Measurements from ENCODE around the gene SHROOM2. TPM values are rescaled to one million over a fixed set of nuclear protein-coding genes. Genes with fewer than 3 reads are reported as not detected.
"Not testable (repeated sequence)": the region's sequence is repeated elsewhere in the genome, so short reads cannot be mapped to it uniquely, and the experiment has no call there.

Gene SHROOM2
- total RNA-seq, 4 donors from 2014 or later: 0.05 to 0.36 (median 0.26) TPM

DNA sequence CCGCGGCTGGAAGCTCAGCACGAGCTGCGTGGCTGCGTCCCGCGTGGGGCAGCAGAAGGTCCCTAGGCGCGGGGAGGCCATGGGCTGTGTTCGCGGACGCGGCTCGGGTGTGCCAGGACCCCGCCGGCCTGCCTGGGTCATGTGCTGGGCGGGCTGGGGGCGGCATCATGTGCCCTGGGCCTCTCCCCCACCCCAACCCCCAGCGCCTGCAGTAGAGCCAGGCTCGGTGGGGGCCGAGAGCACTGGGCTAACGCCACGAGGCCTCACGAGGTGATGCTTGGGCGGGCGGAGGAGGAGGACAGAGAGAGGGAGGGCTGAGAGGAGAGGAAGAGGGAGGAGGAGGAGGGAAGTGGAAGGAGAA, 20.5 kb upstream of the SHROOM2 start, which contains the start of gene GPR143:
Gene GPR143, minus strand, starts transcription at position 111 of the 361 bp plus-strand sequence. Its CDS starts 30 bp downstream, at position 81.
- DNase-seq: no peak
- no peaks in the 10 kb centered on the region for H3K9me3 ChIP-seq
- TF ChIP-seq POLR2A (IDR thresholded peaks at IDR 0.05): no peak
- TF ChIP-seq, protein P1, sequence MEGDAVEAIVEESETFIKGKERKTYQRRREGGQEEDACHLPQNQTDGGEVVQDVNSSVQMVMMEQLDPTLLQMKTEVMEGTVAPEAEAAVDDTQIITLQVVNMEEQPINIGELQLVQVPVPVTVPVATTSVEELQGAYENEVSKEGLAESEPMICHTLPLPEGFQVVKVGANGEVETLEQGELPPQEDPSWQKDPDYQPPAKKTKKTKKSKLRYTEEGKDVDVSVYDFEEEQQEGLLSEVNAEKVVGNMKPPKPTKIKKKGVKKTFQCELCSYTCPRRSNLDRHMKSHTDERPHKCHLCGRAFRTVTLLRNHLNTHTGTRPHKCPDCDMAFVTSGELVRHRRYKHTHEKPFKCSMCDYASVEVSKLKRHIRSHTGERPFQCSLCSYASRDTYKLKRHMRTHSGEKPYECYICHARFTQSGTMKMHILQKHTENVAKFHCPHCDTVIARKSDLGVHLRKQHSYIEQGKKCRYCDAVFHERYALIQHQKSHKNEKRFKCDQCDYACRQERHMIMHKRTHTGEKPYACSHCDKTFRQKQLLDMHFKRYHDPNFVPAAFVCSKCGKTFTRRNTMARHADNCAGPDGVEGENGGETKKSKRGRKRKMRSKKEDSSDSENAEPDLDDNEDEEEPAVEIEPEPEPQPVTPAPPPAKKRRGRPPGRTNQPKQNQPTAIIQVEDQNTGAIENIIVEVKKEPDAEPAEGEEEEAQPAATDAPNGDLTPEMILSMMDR (IDR thresholded peaks at IDR 0.05 in 4 of 5, conservative IDR thresholded peaks at IDR 0.05 in 1 of 5): no peak
- intact Hi-C loops (cut with DNase I; ENCODE audit: low total_unique reads): no loop called here
- in situ Hi-C loops (cut with MboI; ENCODE audit: low sequenced_read_pairs in 4 of 4): no loop called here
- H3K27me3 ChIP-seq: peaks cover 0 to 12% (median 0%) of the 10 kb centered on the region in 3 donors
- H3K4me3 ChIP-seq: no peak within 1 kb of the TSS
- no peak for ATAC-seq
- no peaks in the 10 kb centered on the region for H3K4me1 ChIP-seq
- H3K27ac ChIP-seq: no peak within 1 kb of the TSS
- H3K36me3 ChIP-seq: no peaks in the 10 kb centered on the region

DNA sequence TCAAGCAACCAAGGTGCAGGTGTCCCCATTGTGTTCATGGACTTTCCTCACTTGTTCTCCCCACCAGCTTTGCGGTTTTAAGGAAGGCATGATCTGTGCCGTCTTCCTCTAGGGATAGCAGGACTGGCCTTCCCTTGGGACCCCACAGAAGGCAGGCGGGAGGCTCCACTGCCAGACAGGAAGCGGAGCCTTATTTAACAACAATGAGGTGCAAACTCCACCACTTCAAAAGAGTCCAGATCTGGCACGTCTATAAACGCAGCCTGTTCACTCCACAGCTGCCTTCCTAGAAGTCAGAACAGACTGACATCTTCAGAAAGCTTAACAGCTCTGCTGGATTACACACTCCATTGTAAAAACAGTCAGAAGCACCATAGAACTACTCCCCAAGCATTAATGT, 18.9 kb upstream of the SHROOM2 start:
- ATAC-seq (no peak), DNase-seq (no peak)
- Histone ChIP-seq H3K27ac (no peak overlapping the region), H3K36me3 (no peaks in the 10 kb centered on the region), H3K4me3 (no peak overlapping the region), H3K9me3 (no peaks in the 10 kb centered on the region), H3K4me1 (no peaks in the 10 kb centered on the region), H3K27me3 (peaks cover 0 to 12% (median 0%) of the 10 kb centered on the region in 3 donors)
- in situ Hi-C loops (cut with MboI; ENCODE audit: low sequenced_read_pairs in 4 of 4): no loop called here
- no peak for TF ChIP-seq POLR2A (IDR thresholded peaks at IDR 0.05)
- TF ChIP-seq, protein P1 (IDR thresholded peaks at IDR 0.05 in 4 of 5, conservative IDR thresholded peaks at IDR 0.05 in 1 of 5): no peak
- intact Hi-C loops (cut with DNase I; ENCODE audit: low total_unique reads): no loop called here

DNA sequence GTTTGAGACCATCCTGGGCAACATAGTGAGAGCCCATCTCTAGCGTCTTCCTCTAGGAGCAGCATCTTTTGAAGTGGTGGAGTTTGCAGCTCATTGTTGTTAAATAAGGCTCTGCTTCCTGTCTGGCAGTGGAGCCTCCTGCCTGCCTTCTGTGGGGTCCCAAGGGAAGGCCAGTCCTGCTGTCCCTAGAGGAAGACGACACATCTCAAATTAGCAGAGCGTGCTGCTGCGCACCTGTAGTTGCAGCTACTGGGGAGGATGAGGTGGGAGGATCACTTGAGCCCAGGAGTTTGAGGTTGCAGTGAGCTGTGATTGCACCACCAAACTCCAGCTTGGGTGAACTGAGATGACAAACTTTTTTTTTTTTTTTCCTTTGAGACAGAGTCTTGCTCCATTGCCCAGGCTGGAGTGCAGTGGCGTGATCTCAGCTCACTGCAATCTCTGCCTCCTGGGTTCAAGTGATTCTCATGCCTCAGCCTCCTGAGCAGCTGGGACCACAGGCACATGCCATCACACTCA, 17.8 kb upstream of the SHROOM2 start:
- peaks cover 0 to 12% (median 0%) of the 10 kb centered on the region in 3 donors for H3K27me3 ChIP-seq
- intact Hi-C loops (cut with DNase I; ENCODE audit: low total_unique reads); H3K4me3 ChIP-seq; H3K27ac ChIP-seq; H3K36me3 ChIP-seq; DNase-seq; H3K9me3 ChIP-seq; ATAC-seq; in situ Hi-C loops (cut with MboI; ENCODE audit: low sequenced_read_pairs in 4 of 4); H3K4me1 ChIP-seq: not testable (repeated sequence)

DNA sequence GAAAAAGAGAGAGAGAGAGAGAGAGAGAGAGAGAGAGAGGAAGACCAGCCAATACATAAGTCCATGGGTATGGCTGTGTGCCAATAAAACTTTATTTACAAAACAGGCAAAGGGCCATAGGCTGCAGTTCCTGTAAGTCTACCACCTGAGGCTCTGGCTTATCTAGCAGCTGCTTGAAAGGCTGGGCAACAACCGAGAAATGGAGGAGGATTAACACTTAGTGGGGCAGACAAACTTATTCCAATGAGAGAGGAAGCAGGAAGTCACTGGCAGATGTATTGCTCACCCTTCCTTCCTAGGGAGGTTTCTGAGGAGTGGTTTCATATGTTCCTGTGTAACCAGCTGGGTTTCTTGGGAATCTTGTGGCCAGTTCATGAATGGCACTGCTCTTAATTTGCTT, 15.9 kb upstream of the SHROOM2 start:
- no peak for TF ChIP-seq POLR2A (IDR thresholded peaks at IDR 0.05)
- TF ChIP-seq, protein P1 (IDR thresholded peaks at IDR 0.05 in 4 of 5, conservative IDR thresholded peaks at IDR 0.05 in 1 of 5): no peak
- no peak for ATAC-seq
- intact Hi-C loops (cut with DNase I; ENCODE audit: low total_unique reads): no loop called here

DNA sequence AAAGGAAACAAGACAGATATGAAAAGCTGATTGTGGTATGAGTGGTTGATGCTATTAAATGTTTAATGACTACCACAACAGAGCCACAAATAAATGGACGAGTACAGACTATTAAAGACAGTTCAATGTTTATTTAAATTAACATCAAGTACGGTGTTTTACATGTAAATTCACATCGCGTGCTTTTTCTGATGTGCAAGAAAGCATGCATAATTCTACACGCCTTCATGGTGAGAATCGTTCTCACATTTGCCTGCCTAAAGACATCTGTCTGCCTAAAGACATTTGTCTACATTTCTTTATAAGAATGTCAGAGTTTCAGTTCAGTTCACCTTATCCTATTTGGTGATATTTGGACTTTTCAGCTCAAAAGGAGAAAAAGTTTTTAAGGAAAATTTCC, 13.3 kb upstream of the SHROOM2 start:
- H3K27ac ChIP-seq: no peak overlapping the region
- intact Hi-C loops (cut with DNase I; ENCODE audit: low total_unique reads): no loop called here
- H3K4me3 ChIP-seq: no peak overlapping the region
- no peak for DNase-seq
- TF ChIP-seq POLR2A (IDR thresholded peaks at IDR 0.05): no peak
- no peaks in the 10 kb centered on the region for H3K36me3 ChIP-seq
- in situ Hi-C loops (cut with MboI; ENCODE audit: low sequenced_read_pairs in 4 of 4): no loop called here
- no peak for ATAC-seq
- no peaks in the 10 kb centered on the region for H3K9me3 ChIP-seq
- no peaks in the 10 kb centered on the region for H3K4me1 ChIP-seq
- no peaks in the 10 kb centered on the region for H3K27me3 ChIP-seq

More for the DNA sequence above, 15.9 kb upstream of the SHROOM2 start:
- Histone ChIP-seq H3K4me3 (no peak overlapping the region), H3K4me1 (no peaks in the 10 kb centered on the region), H3K27ac (no peak overlapping the region), H3K9me3 (no peaks in the 10 kb centered on the region), H3K27me3 (peaks cover 0 to 4% (median 0%) of the 10 kb centered on the region in 3 donors), H3K36me3 (no peaks in the 10 kb centered on the region)
- no peak for DNase-seq
- in situ Hi-C loops (cut with MboI; ENCODE audit: low sequenced_read_pairs in 4 of 4): no loop called here

DNA sequence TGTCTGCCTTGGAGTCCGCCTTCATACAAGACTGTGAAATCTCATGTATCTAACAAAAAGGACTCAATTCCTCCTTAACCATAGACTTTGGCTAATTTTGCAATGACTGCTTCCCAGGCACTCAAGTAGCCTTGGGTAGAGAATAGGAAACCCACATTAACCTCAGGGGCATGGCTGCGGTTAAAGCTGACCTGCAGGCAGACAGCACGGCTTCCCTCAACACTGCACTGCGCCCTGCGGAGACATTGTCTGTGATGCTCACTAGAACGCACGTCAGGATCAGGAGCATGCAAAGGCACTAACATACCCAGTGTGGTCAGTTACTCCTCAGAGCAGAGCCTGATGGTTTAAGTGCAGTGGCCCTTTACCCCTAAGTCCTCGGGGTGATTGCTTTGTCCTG, 10.3 kb upstream of the SHROOM2 start:
- intact Hi-C loops (cut with DNase I; ENCODE audit: low total_unique reads): no loop called here
- H3K4me3 ChIP-seq: no peak overlapping the region
- H3K36me3 ChIP-seq: no peaks in the 10 kb centered on the region
- no peaks in the 10 kb centered on the region for H3K4me1 ChIP-seq
- in situ Hi-C loops (cut with MboI; ENCODE audit: low sequenced_read_pairs in 4 of 4): no loop called here
- H3K27ac ChIP-seq: no peak overlapping the region
- ATAC-seq: no peak
- H3K27me3 ChIP-seq: no peaks in the 10 kb centered on the region
- H3K9me3 ChIP-seq: no peaks in the 10 kb centered on the region
- no peak for TF ChIP-seq POLR2A (IDR thresholded peaks at IDR 0.05)
- TF ChIP-seq, protein P1 (IDR thresholded peaks at IDR 0.05 in 4 of 5, conservative IDR thresholded peaks at IDR 0.05 in 1 of 5): no peak
- no peak for DNase-seq
